Kidney epithelial cell (primary cell): Measurements from ENCODE around the gene ATP11A. TPM values are rescaled to one million over a fixed set of nuclear protein-coding genes. Genes with fewer than 3 reads are reported as not detected.

Experiments
- DNase-seq: peaks from one replicate; pipeline ENCODE4 v3.0.0-alpha.2; 2010; ENCODE audit warnings: low read depth
- H3K27me3 ChIP-seq: 2 replicates; pipeline ENCODE4 v1.6.0; 2011; ENCODE audit warnings: low read length; ENCODE audit not compliant: control insufficient read depth, insufficient read depth
- H3K36me3 ChIP-seq: 2 replicates; pipeline ENCODE4 v1.5.1; 2011; ENCODE audit warnings: low read length; ENCODE audit not compliant: control insufficient read depth, insufficient read depth
- H3K4me3 ChIP-seq: 2 replicates; pipeline ENCODE4 v1.5.1; 2011; ENCODE audit warnings: low read depth, mild to moderate bottlenecking, control low read depth, low read length
- total RNA-seq: library from RNA; depleted of rRNA; stranded (reverse); fragments of >200 nt; gene quantifications from 2 replicates; pipeline ENCODE4 v1.2.3, GENCODE V29; 2015
- TF ChIP-seq, protein P1 (sequence below): IDR thresholded peaks from 2 replicates; pipeline ENCODE4 v1.5.1; 2011; ENCODE audit warnings: mild to moderate bottlenecking, moderate library complexity, low read length, control low read depth, inconsistent platforms; ENCODE audit not compliant: insufficient read depth, poor library complexity, severe bottlenecking

The ATP11A gene
- total RNA-seq, 1 donor from 2014 or later = 31.5 TPM

DNA sequence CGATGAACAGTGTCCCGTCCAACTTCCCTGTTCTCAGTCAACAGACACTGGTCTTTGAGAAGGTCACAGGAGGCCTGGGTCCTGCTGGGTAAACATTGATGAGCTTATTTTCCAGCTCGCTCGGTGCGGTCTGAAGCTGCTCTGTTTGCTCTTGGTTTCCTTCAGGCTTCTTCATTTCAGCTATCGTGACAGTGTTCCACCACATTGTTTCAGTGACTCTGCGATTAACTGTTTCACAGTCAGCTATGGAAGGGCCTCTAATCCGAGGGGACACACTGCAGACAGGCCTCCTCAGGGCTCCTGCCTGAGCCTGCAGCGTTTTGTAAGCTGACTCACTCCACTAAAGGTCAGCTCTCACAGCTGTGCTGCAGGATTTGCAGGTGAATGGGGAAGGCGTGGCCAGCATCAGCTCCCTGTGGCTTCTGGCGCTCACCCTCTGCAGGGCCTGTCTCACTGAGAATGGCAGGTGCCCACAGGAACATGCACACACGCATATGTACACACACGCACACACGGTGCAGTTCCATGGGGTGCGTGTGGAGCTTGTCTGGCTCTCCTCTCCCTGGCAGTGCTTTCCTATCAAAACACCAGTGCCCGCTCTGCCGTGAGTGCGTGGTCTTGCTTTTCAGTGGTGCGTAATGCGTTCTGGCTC is 216.3 kb downstream of the ATP11A start:
- TF ChIP-seq, protein P1, sequence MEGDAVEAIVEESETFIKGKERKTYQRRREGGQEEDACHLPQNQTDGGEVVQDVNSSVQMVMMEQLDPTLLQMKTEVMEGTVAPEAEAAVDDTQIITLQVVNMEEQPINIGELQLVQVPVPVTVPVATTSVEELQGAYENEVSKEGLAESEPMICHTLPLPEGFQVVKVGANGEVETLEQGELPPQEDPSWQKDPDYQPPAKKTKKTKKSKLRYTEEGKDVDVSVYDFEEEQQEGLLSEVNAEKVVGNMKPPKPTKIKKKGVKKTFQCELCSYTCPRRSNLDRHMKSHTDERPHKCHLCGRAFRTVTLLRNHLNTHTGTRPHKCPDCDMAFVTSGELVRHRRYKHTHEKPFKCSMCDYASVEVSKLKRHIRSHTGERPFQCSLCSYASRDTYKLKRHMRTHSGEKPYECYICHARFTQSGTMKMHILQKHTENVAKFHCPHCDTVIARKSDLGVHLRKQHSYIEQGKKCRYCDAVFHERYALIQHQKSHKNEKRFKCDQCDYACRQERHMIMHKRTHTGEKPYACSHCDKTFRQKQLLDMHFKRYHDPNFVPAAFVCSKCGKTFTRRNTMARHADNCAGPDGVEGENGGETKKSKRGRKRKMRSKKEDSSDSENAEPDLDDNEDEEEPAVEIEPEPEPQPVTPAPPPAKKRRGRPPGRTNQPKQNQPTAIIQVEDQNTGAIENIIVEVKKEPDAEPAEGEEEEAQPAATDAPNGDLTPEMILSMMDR = no peak
- no peaks in the 10 kb centered on the region for H3K27me3 ChIP-seq
- no peak overlapping the region for H3K4me3 ChIP-seq
- H3K36me3 ChIP-seq = no peaks in the 10 kb centered on the region
- no peak for DNase-seq

DNA sequence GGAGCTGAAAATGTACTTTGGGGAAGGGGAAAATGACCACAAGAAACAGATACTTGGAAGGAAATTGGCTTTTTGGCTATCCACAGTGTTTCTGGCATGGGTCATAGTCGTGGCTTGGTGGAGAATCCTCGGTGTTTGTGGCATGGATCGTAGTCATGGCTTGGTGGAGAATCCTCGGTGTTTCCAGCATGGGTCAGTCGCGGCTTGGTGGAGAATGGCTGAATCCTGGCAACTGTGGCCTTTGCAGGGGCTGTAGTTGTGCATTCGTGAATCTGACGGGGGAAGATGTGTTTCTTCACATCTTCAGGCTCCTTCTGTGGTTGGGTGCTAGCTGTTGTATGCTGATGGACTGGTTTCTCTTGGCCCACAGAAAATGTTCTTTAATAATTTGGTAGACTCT is 217.4 kb downstream of the ATP11A start:
- no peaks in the 10 kb centered on the region for H3K36me3 ChIP-seq
- no peak overlapping the region for H3K4me3 ChIP-seq
- TF ChIP-seq, protein P1 = no peak
- H3K27me3 ChIP-seq = no peaks in the 10 kb centered on the region
- no peak for DNase-seq

DNA sequence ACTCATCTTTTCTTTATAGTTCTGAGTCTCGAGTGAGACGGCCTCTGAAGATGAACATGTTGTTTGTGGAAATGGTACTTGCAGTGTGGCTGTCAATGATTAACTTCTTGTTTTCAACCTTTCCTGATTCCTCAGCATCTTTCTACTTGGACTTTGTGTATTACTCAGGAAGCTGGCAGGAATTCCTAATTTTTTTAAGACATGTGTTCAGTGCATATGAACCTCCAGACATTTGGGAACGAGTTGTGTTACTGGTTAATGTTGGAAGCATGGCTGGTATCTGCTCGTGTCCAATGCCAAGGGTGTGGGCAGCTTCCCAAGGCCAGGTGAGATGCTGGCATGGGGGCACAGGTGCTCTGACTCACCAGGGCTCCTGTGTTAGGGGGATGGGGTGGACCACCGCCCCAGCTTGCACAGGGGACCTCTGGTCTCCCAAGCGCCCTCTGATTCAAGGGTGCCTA is 218.1 kb downstream of the ATP11A start:
- no peak for DNase-seq
- Histone ChIP-seq H3K27me3 (no peaks in the 10 kb centered on the region), H3K36me3 (no peaks in the 10 kb centered on the region), H3K4me3 (no peak overlapping the region)
- TF ChIP-seq, protein P1 = no peak

DNA sequence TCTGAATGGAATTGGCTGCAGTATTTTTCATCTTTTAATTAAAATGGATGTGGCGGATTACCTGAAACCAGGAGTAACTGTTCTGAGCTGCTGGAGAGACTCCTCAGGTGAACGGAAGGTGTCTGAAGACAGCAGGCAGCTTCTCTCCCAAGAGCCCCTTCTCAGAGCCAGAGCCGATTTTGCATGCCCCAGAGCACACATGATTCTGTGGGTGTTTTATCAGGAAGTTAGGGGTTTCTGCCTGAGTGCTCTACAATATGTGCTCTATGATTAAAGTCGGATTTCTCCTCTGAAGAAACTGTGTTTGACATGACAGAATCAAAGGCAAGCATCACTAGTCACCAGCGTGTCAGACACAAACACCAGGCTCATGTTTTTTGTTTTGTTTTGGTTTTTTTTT is 218.5 kb downstream of the ATP11A start:
- DNase-seq = no peak
- Histone ChIP-seq H3K36me3 (no peaks in the 10 kb centered on the region), H3K27me3 (no peaks in the 10 kb centered on the region), H3K4me3 (no peak overlapping the region)
- TF ChIP-seq, protein P1 = no peak

DNA sequence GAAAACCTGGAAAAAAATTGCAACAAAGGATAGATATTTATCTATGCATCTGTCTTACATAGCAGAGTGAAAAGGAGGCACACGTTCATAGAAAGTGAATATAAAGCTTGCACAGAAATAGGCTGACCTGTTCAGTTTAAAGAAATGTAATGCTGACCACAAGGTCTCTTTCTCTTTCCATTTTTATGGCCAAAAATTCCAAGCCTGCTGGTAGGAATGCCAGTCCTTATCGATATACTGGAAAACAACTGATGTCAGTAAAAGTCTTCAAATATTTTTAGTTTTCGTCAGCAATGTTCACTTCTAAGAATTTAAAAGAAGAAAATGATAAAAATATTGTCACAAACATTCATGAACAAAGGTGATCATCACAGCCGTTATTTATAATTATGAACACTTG is 220.2 kb downstream of the ATP11A start:
- TF ChIP-seq, protein P1 = no peak
- Histone ChIP-seq H3K27me3 (no peaks in the 10 kb centered on the region), H3K4me3 (no peak overlapping the region), H3K36me3 (no peaks in the 10 kb centered on the region)
- DNase-seq = no peak

DNA sequence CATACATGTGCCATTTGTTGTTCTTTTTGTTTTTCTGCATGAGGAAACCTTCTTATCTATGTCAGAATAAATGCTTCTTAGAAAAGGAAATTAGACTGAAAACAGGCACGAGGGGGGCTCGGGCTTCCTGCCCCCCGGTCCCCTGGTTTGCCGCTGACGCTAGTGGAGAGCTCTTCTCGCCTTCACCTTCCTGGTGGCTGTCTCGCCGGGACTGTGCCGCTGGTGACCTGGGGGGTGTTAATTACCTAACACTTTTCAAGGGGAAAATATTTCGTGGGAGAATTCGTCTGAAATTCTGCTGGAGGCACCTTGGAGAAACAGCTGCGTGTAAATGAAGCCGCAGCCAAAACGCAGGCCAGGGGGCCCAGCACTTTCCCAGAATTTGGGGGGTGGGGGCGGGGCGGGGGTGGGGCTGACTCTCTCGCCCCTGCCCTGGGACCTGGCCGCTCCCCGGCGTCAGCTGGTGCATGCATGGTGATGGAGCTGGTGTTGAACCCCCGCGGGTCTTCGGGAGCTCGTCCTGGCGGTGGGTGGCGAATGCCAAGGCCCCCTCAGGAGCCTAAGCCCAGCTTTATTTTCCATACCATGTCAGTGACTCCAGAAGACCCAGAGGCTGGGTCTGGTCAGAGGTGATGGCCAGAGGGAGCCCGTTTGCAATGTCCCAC is 220.9 kb downstream of the ATP11A start:
- TF ChIP-seq, protein P1 = no peak
- no peak for DNase-seq
- Histone ChIP-seq H3K36me3 (no peaks in the 10 kb centered on the region), H3K4me3 (no peak overlapping the region), H3K27me3 (no peaks in the 10 kb centered on the region)
